Measurements from ENCODE around the gene HOXA11. TPM values are rescaled to one million over a fixed set of nuclear protein-coding genes. Genes with fewer than 3 reads are reported as not detected.

The HOXA11 gene
- total RNA-seq, 2 donors from 2014 or later, result 0.28 to 3.7 TPM

DNA sequence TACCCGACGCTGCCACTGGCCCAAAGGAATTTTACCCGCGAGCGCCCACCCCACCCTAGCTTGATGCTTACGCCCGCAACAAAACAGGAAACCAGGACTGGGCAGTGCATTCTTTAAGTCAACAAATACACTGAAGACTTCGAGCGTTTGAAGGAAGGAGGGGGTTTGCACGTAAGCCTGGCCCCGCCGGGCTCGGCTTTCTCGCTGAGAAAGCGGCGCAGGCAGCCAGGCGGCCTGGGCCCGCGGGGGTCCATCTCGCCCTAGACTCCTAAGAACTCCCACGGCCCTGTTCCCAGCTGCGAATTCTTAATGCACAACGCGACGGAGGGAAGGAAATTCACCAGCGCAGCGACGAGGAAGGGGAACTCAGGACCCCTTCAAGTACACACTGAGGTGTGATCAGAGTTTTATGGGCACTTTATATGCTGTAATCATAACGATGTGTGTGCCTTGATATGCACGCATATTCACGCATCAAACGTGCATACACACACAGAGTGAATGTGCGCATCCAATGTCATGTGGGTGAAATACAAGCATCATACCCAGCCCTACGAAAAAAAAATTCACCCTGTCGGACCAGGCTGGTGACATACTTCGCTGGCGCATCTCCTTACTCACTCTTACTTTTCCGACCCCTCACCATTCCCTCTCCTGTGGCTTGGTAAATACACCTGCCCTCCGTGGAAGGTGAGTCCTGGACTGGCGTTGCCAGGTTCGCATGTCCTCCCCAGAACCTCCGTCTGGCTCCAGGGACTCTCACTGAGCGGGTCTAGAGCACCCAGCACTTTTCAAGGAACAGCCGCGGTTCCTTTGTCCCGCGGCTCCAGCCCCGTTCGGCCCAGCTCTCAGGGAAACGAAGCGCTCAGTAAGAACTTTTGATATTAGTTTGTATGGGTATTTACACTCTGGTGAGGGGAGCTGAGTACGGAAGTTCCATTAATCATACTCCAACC lies 20.6 kb upstream of the HOXA11 start:
- DNase-seq (ENCODE audit: low spot score) (no peak), ATAC-seq (ENCODE audit: insufficient number of reproducible peaks, low FRiP score, low read depth) (no peak)
- Histone ChIP-seq H3K4me1 (ENCODE audit: control insufficient read depth in 1 of 2, low read depth in 2 of 2) (peaks cover 12 to 30% of the 10 kb centered on the region in 2 donors), H3K36me3 (no peaks in the 10 kb centered on the region), H3K4me3 (peak overlapping the region; percentile 44), H3K9me3 (no peaks in the 10 kb centered on the region), H3K27me3 (replicated peaks; ENCODE audit: insufficient read depth) (peaks cover 53% of the 10 kb centered on the region), H3K27ac (no peak overlapping the region)
- TF ChIP-seq, protein P1, sequence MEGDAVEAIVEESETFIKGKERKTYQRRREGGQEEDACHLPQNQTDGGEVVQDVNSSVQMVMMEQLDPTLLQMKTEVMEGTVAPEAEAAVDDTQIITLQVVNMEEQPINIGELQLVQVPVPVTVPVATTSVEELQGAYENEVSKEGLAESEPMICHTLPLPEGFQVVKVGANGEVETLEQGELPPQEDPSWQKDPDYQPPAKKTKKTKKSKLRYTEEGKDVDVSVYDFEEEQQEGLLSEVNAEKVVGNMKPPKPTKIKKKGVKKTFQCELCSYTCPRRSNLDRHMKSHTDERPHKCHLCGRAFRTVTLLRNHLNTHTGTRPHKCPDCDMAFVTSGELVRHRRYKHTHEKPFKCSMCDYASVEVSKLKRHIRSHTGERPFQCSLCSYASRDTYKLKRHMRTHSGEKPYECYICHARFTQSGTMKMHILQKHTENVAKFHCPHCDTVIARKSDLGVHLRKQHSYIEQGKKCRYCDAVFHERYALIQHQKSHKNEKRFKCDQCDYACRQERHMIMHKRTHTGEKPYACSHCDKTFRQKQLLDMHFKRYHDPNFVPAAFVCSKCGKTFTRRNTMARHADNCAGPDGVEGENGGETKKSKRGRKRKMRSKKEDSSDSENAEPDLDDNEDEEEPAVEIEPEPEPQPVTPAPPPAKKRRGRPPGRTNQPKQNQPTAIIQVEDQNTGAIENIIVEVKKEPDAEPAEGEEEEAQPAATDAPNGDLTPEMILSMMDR (IDR thresholded peaks at IDR 0.05), result no peak

DNA sequence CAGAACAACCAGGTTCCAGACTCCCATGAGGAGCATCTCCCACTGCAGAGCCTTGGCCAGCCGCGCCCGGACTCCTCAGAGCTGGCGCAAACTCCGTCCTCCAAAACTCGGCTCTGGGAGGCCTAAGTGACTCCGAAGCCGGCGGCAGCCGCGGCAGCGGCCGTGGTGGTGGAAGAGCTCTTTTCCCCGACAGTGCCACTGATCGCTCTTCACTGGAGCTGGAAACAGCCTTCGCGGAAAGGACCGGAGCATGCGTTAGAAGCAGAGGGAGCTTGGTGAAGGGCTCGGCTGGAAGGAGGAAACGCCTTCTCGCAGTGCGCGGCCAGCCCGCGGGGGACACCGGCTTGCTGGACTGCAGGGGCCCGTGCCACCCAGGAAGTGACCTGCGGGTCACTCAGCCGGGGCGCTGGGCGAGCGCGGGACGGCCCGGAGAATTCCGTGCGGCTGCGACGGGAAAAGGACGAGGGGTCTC lies 19.9 kb upstream of the HOXA11 start:
- DNase-seq (ENCODE audit: low spot score), result no peak
- no peak for ATAC-seq (ENCODE audit: insufficient number of reproducible peaks, low FRiP score, low read depth)
- Histone ChIP-seq H3K36me3 (no peaks in the 10 kb centered on the region), H3K4me3 (peak overlapping the region; percentile 44), H3K27me3 (replicated peaks; ENCODE audit: insufficient read depth) (peaks cover 58% of the 10 kb centered on the region), H3K27ac (no peak overlapping the region), H3K9me3 (no peaks in the 10 kb centered on the region), H3K4me1 (ENCODE audit: control insufficient read depth in 1 of 2, low read depth in 2 of 2) (peaks cover 16 to 34% of the 10 kb centered on the region in 2 donors)
- TF ChIP-seq, protein P1 (IDR thresholded peaks at IDR 0.05), result no peak

DNA sequence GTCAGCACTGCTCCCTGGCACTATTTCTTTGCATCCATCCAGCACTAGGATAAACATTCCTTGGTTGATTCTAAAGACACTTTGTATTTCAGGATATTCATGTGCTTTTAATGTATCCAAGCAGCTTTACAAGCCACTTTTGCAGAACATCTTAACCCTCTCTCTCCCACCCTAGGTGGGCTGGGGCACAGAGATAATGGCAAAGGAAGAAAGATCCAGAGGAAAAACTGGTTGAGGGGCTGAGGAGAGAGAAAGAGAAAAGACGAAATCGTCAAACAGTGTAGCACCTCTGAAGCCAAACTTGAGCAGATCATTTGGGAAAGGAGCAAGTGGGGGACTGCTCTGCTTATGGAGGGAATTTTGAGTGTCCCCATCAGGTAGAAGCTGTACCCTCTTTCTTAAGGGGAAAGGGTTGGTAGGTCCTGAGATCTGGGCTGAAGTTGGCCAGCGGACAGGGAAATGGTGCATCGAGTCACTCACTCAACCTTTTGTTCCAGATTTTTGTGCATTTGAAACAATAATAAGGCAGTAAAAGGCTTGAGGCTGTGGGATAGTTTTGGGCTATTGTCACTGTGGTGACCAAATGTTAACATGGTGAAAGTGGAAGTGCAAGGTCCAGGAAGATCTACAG lies 19.0 kb upstream of the HOXA11 start:
- Histone ChIP-seq H3K4me3 (no peak overlapping the region), H3K27ac (no peak overlapping the region), H3K4me1 (ENCODE audit: control insufficient read depth in 1 of 2, low read depth in 2 of 2) (peaks cover 16 to 38% of the 10 kb centered on the region in 2 donors), H3K36me3 (no peaks in the 10 kb centered on the region), H3K9me3 (no peaks in the 10 kb centered on the region), H3K27me3 (replicated peaks; ENCODE audit: insufficient read depth) (peaks cover 60% of the 10 kb centered on the region)
- TF ChIP-seq, protein P1 (IDR thresholded peaks at IDR 0.05), result no peak
- DNase-seq (ENCODE audit: low spot score) (no peak), ATAC-seq (ENCODE audit: insufficient number of reproducible peaks, low FRiP score, low read depth) (no peak)

DNA sequence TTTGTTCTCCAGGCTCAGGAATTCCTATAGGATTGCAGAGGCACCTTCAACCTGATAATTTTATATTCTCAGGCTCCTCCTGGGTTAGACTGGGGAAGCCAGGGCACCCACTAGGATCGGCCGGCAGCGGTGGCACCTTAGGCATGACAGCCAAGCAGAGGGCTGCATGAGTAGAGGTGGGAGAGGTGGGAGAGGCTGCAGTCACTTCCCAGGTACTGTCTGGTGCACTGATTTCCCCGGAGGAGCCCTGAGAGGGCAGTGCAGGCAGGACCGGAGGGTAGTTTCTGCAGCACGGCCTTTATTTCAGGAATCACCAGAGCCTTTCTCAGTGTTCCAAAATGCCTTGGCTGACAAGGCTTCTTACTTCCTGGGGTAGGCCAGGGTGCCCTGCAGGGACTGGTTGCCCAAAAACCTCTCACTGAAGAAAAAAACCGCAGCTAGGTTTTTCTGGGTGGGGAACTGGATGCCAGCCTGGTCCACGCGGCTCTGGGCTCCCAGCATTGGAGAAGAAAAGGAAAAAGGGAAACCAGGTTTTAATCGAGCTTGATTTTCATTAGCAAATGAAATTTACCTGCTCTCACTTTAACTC lies 18.4 kb upstream of the HOXA11 start:
- DNase-seq (ENCODE audit: low spot score) (no peak), ATAC-seq (ENCODE audit: insufficient number of reproducible peaks, low FRiP score, low read depth) (no peak)
- no peak overlapping the region for H3K4me3 ChIP-seq
- H3K9me3 ChIP-seq, result no peaks in the 10 kb centered on the region
- H3K27me3 ChIP-seq (replicated peaks; ENCODE audit: insufficient read depth), result peaks cover 66% of the 10 kb centered on the region
- no peaks in the 10 kb centered on the region for H3K36me3 ChIP-seq
- TF ChIP-seq, protein P1 (IDR thresholded peaks at IDR 0.05), result no peak
- H3K27ac ChIP-seq, result no peak overlapping the region
- peaks cover 16 to 41% of the 10 kb centered on the region in 2 donors for H3K4me1 ChIP-seq (ENCODE audit: control insufficient read depth in 1 of 2, low read depth in 2 of 2)

DNA sequence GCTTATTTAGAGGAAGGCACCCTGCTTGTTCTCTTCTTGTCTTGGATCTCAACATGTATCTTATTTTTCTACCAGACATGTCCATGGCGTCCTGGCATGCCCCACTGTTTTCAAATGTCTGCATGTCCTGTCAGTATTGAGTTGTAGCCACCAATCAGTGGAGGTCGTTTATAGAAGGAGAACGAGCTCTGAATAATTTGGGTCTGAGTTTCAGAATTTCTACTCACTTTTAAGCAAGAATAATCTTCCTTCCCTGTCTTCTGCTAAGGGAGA lies 17.8 kb upstream of the HOXA11 start:
- DNase-seq (ENCODE audit: low spot score) (no peak), ATAC-seq (ENCODE audit: insufficient number of reproducible peaks, low FRiP score, low read depth) (no peak)
- TF ChIP-seq, protein P1 (IDR thresholded peaks at IDR 0.05), result no peak
- Histone ChIP-seq H3K36me3 (no peaks in the 10 kb centered on the region), H3K27me3 (replicated peaks; ENCODE audit: insufficient read depth) (peaks cover 73% of the 10 kb centered on the region), H3K4me1 (ENCODE audit: control insufficient read depth in 1 of 2, low read depth in 2 of 2) (peaks cover 16 to 41% of the 10 kb centered on the region in 2 donors), H3K9me3 (no peaks in the 10 kb centered on the region), H3K4me3 (no peak overlapping the region), H3K27ac (no peak overlapping the region)

Data from thoracic aorta (tissue), 2 donors.